GM12878 (cell line): Measurements from ENCODE around the gene MCEMP1. TPM values are rescaled to one million over a fixed set of nuclear protein-coding genes. Genes with fewer than 3 reads are reported as not detected.

ENCODE experiments used
- ATAC-seq: fragments of 200-7000 bp; cut with Tn5 transposase; 3 replicates; pipeline ENCODE4 v1.9.1; 2020; ENCODE audit warnings: mild to moderate bottlenecking, moderate library complexity
- BruUV-seq: library from RNA; stranded (reverse); fragments of 400-500 nt; replicated peaks from 2 replicates; lab custom pipeline; 2021; lab: Mats Ljungman, UMichigan
- CTCF ChIA-PET: fragments of 300-600 bp; sonication (Branson Sonifier 250); formaldehyde crosslinking; extraction: SDS; loops from one replicate; lab custom pipeline; 2021; ENCODE audit warnings: inconsistent platforms; lab: Yijun Ruan, JAX
- POLR2A ChIA-PET: fragments of 350-600 bp; formaldehyde crosslinking; extraction: SDS; loops from one replicate; lab custom pipeline; 2021; ENCODE audit warnings: inconsistent platforms; lab: Charles Lee
- RAD21 ChIA-PET: fragments of 300-600 bp; sonication (Branson Sonifier 250); formaldehyde crosslinking; loops from one replicate; lab custom pipeline; 2023; ENCODE audit warnings: antibody characterized with exemption; ENCODE audit not compliant: unreplicated experiment; lab: Charles Lee
- SMC1A ChIA-PET: fragments of 300-600 bp; sonication (Branson Sonifier 250); formaldehyde crosslinking; loops from one replicate; lab custom pipeline; 2023; ENCODE audit not compliant: unreplicated experiment, uncharacterized antibody; lab: Charles Lee
- DNase-seq: peaks from one replicate; pipeline ENCODE4 v3.0.0-alpha.2; 2011; ENCODE audit warnings: low read depth, low spot score
- FAIRE-seq: peaks from 3 replicates; lab custom pipeline; 2011; peaks lifted over from hg19 to GRCh38; lab: Jason Lieb, UNC
- H2AFZ ChIP-seq: 2 replicates; pipeline ENCODE4 v1.6.0; 2011; ENCODE audit warnings: low read depth, low read length, control low read depth; ENCODE audit not compliant: control insufficient read depth
- H3K27ac ChIP-seq: 2 replicates; pipeline ENCODE4 v1.5.1; 2011; ENCODE audit warnings: control low read depth; ENCODE audit not compliant: control insufficient read depth, insufficient read depth
- H3K27me3 ChIP-seq, 2 experiments: replicated peaks in 1 of 2; 2 replicates each; pipeline versions ENCODE4 v1.6.0 to v1.6.1; 2011; ENCODE audit warnings: low read length in 1 of 2; ENCODE audit not compliant: control insufficient read depth in 2 of 2, insufficient read depth in 2 of 2
- H3K36me3 ChIP-seq, 2 experiments: 2 replicates each; pipeline ENCODE4 v1.5.1; 2011; ENCODE audit warnings: low read length in 1 of 2; ENCODE audit not compliant: control insufficient read depth in 2 of 2, insufficient read depth in 2 of 2
- H3K4me1 ChIP-seq: 2 replicates; pipeline ENCODE4 v1.6.1; 2011; ENCODE audit warnings: mild to moderate bottlenecking, low read length, moderate library complexity, mixed read lengths; ENCODE audit not compliant: control insufficient read depth, insufficient read depth
- H3K4me2 ChIP-seq: 2 replicates; pipeline ENCODE4 v1.6.0; 2011; ENCODE audit warnings: control low read depth; ENCODE audit not compliant: control insufficient read depth, insufficient read depth
- H3K4me3 ChIP-seq: fragments of 200-600 bp; sonication (generic); 2 replicates; pipeline ENCODE4 v1.5.1; 2016
- H3K79me2 ChIP-seq: 2 replicates; pipeline ENCODE4 v1.6.0; 2011; ENCODE audit warnings: low read length; ENCODE audit not compliant: control insufficient read depth, insufficient read depth
- H3K9ac ChIP-seq: 2 replicates; pipeline ENCODE4 v1.8.0; 2011; ENCODE audit warnings: low read length, control low read depth, mixed read lengths; ENCODE audit not compliant: control insufficient read depth, insufficient read depth
- H3K9me3 ChIP-seq: replicated peaks from 3 replicates; pipeline ENCODE4 v1.5.1; 2011; ENCODE audit warnings: mild to moderate bottlenecking, low read length; ENCODE audit not compliant: control insufficient read depth, insufficient read depth
- H4K20me1 ChIP-seq: 2 replicates; pipeline ENCODE4 v1.6.0; 2011; ENCODE audit not compliant: control insufficient read depth, insufficient read depth
- ATF7 ChIP-seq: fragments of 450-650 bp; IDR thresholded peaks from 2 replicates; pipeline ENCODE4 v1.6.1; 2016; ENCODE audit warnings: low read depth, mild to moderate bottlenecking
- CEBPB ChIP-seq, 2 experiments: fragments of 150-350 bp in 1 of 2; IDR thresholded peaks; 2 replicates each; pipeline ENCODE4 v1.6.1; 2012 to 2014; ENCODE audit warnings: low read depth in 2 of 2, low read length in 2 of 2, borderline replicate concordance in 1 of 2, inconsistent platforms in 1 of 2
- CREB1 ChIP-seq: IDR thresholded peaks from 2 replicates; pipeline ENCODE4 v1.6.1; 2012; ENCODE audit warnings: low read depth, mild to moderate bottlenecking, inconsistent platforms
- GATAD2B ChIP-seq: fragments of 450-650 bp; conservative IDR thresholded peaks from 2 replicates; pipeline ENCODE4 v1.6.1; 2017; ENCODE audit warnings: low read depth, mild to moderate bottlenecking, moderate library complexity
- HCFC1 ChIP-seq: fragments of 150-350 bp; IDR thresholded peaks from 2 replicates; pipeline ENCODE4 v1.6.1; 2014; ENCODE audit warnings: low read length
- IKZF2 ChIP-seq, 2 experiments: fragments of 450-650 bp; IDR thresholded peaks; 2 replicates each; pipeline ENCODE4 v1.6.1; 2017; ENCODE audit warnings: mild to moderate bottlenecking in 2 of 2, moderate library complexity in 2 of 2
- IRF4 ChIP-seq: IDR thresholded peaks from 2 replicates; pipeline ENCODE4 v1.6.1; 2011; ENCODE audit warnings: low read depth, low read length
- NBN ChIP-seq: fragments of 450-650 bp; IDR thresholded peaks from 2 replicates; pipeline ENCODE4 v1.6.1; 2016
- POU2F2 ChIP-seq: IDR thresholded peaks from 3 replicates; pipeline ENCODE4 v1.6.1; 2011; ENCODE audit warnings: low read depth, mild to moderate bottlenecking, low read length, borderline replicate concordance
- RUNX3 ChIP-seq: IDR thresholded peaks from 2 replicates; pipeline ENCODE4 v1.6.1; 2012; ENCODE audit warnings: low read length, inconsistent platforms
- SMC3 ChIP-seq: IDR thresholded peaks from 2 replicates; pipeline ENCODE4 v1.6.1; 2011; ENCODE audit warnings: low read length, improper control_type of control experiment, borderline replicate concordance
- TARDBP ChIP-seq: IDR thresholded peaks from 2 replicates; pipeline ENCODE4 v1.6.1; 2016; ENCODE audit warnings: borderline replicate concordance
- WGBS: methylation state at CpG from one replicate; pipeline ENCODE4 v1.1.6; 2016; ENCODE audit warnings: low lambda C conversion rate; ENCODE audit not compliant: insufficient replicate concordance, insufficient coverage; ENCODE audit errors: missing lambda C conversion rate; 5-methylcytosine and 5-hydroxymethylcytosine counted together
- in situ Hi-C: fragments of 300-500 bp; cut with MboI; formaldehyde crosslinking; loops from 9 replicates; pipeline ENCODE4 v1.14.3; 2018; ENCODE audit warnings: mixed read lengths
- intact Hi-C: fragments of 100-400 bp; cut with micrococcal nuclease; formaldehyde crosslinking; loops from one replicate; pipeline ENCODE4 v1.14.2; 2022; ENCODE audit not compliant: unreplicated experiment
- polyA plus RNA-seq, 11 experiments: library from polyadenylated mRNA; depleted of rRNA in 4 of 11; unstranded in 6 of 11; stranded (reverse) in 5 of 11; fragments of >200 nt; fragmentation: Nextera tagmentation in 4 of 11; fragmentation: Illumina TruSeq in 1 of 11; extraction: Ambion mirVana in 4 of 11; extraction: Trizol in 1 of 11; gene quantifications; 1 replicate in 1 of 11; 2 replicates in 10 of 11; pipeline versions ENCODE4 v1.2.1 to v1.2.3, GENCODE V29; 2011 to 2016; ENCODE audit warnings: inconsistent platforms in 2 of 11, missing spikeins in 2 of 11, low read depth in 1 of 11
- total RNA-seq, 4 experiments: library from RNA; depleted of rRNA in 3 of 4; stranded (reverse); fragments of >200 nt in 3 of 4; fragmentation: Illumina TruSeq in 1 of 4; extraction: Trizol in 1 of 4; gene quantifications; 2 replicates each; pipeline versions ENCODE4 v1.2.1 to v1.2.3, GENCODE V29; 2013 to 2021
- TF ChIP-seq, protein P1 (sequence below): fragments of 450-650 bp; IDR thresholded peaks from 2 replicates; pipeline ENCODE4 v1.6.1; 2017; ENCODE audit warnings: mild to moderate bottlenecking, low read depth, inconsistent platforms; ENCODE audit not compliant: poor library complexity, severe bottlenecking
- TF ChIP-seq, protein P2 (sequence below): fragments of 450-650 bp; IDR thresholded peaks from 2 replicates; pipeline ENCODE4 v1.6.1; 2016; ENCODE audit warnings: mild to moderate bottlenecking
- TF ChIP-seq, protein P3 (sequence below): IDR thresholded peaks from 2 replicates; pipeline ENCODE4 v1.6.1; 2012; ENCODE audit warnings: low read length, inconsistent platforms

MCEMP1 gene
- total and polyA plus RNA-seq, 10 of the 15 experiments (the other 5 are each of a cell fraction or from before 2014, with no cell fraction given), result 0.08 to 0.55 (median 0.26) TPM; not detected in 1

DNA sequence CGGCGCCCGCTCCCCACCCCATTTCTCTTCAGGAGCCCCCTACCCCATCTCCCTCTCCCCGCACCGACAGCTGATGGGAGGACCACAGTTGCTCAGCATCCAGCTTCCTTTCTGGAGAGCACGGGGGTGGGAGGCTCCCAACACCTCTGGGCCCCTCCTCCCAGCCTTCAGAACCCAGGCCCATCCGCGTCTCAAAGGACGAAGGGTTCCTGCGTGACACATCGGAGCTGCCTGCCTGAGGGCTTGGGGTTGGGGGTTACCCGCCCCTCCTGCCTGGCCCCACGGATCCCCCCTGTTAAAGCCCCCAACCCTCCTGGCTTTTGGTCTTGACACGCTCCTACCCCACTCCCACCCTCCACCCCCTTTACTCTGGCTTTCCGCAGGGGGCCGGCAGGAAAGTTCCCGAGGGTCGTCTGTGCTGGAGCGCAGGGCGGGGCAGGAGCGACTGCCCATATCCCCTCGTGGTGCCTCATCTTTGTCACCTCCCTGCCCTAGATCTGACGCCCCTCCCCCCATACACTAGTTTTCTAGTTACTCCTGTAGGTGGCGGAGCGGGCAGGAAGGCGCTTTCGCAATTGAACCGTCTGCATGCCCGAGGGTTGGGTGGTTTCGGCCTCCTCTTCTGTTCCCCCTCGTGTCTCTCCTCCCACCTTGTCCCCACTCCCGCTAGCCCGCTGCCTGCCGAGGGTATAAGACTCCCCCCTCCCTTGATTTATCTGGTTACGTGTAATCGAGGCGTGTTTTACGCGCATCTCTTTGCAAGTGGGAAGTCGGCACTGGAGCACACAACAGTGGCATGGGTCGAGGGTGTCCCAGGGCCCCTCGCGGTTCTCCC lies 4.7 kb downstream of the MCEMP1 start:
- ChIA-PET RAD21 (interaction anchor here (0.6 to 1.7 kb wide), 22 partner anchors 15 to 582 kb away, joined by 3 to 23 read pairs (median 4); partner anchors contain the start of genes FCER2 and SNAPC2), SMC1A (interaction anchor here (0.6 to 2.9 kb wide), 20 partner anchors 14 to 612 kb away, joined by 3 to 26 read pairs (median 3); partner anchors contain the start of genes FCER2 and ZNF557), POLR2A (interaction anchor here (0.7 to 1.9 kb wide), 6 partner anchors 14 to 294 kb away, joined by 3 to 10 read pairs (median 6); no protein-coding TSS in a partner anchor), CTCF (interaction anchor here (0.6 to 2.5 kb wide), 45 partner anchors 13 to 580 kb away, joined by 3 to 40 read pairs (median 4); partner anchors contain the start of genes CD209, FCER2, MAP2K7 and RETN)
- peak overlapping the region; percentile 91; the same call in 1 of the 2 replicates for H2AFZ ChIP-seq
- peak overlapping the region; percentile 88 for H3K4me2 ChIP-seq
- H3K4me3 ChIP-seq, result peak overlapping the region; percentile 85
- H3K9me3 ChIP-seq, result no peaks in the 10 kb centered on the region
- ATAC-seq (peak; percentile 69), FAIRE-seq (peak; percentile 72), DNase-seq (no peak)
- in situ Hi-C loops, result loop anchor here (5.0 kb wide), 1 partner anchor 114 kb away; no protein-coding TSS in a partner anchor
- BruUV-seq, result no TSS peak
- intact Hi-C loops, result loop anchor here (10.0 kb wide), 1 partner anchor 223 kb away; the partner anchor contains the start of gene MAP2K7
- WGBS, result 9% methylated on average over 37 of the region's 43 CpGs
- peak overlapping the region; percentile 97 for H3K9ac ChIP-seq
- H3K27ac ChIP-seq, result peak overlapping the region; percentile 97
- peaks cover 31% of the 10 kb centered on the region for H3K4me1 ChIP-seq
- H3K27me3 ChIP-seq, result no peaks in the 10 kb centered on the region
- H3K36me3 ChIP-seq, result peaks cover 0 to 3% of the 10 kb centered on the region in 2 experiments; a peak in 3 of 4 replicates
- no peaks in the 10 kb centered on the region for H4K20me1 ChIP-seq
- peaks cover 23% of the 10 kb centered on the region for H3K79me2 ChIP-seq
- TF ChIP-seq, protein P1, sequence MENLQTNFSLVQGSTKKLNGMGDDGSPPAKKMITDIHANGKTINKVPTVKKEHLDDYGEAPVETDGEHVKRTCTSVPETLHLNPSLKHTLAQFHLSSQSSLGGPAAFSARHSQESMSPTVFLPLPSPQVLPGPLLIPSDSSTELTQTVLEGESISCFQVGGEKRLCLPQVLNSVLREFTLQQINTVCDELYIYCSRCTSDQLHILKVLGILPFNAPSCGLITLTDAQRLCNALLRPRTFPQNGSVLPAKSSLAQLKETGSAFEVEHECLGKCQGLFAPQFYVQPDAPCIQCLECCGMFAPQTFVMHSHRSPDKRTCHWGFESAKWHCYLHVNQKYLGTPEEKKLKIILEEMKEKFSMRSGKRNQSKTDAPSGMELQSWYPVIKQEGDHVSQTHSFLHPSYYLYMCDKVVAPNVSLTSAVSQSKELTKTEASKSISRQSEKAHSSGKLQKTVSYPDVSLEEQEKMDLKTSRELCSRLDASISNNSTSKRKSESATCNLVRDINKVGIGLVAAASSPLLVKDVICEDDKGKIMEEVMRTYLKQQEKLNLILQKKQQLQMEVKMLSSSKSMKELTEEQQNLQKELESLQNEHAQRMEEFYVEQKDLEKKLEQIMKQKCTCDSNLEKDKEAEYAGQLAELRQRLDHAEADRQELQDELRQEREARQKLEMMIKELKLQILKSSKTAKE, result peak; percentile 38
- TF ChIP-seq, protein P2, sequence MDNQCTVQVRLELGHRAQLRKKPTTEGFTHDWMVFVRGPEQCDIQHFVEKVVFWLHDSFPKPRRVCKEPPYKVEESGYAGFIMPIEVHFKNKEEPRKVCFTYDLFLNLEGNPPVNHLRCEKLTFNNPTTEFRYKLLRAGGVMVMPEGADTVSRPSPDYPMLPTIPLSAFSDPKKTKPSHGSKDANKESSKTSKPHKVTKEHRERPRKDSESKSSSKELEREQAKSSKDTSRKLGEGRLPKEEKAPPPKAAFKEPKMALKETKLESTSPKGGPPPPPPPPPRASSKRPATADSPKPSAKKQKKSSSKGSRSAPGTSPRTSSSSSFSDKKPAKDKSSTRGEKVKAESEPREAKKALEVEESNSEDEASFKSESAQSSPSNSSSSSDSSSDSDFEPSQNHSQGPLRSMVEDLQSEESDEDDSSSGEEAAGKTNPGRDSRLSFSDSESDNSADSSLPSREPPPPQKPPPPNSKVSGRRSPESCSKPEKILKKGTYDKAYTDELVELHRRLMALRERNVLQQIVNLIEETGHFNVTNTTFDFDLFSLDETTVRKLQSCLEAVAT, result peak; percentile 87
- TF ChIP-seq POU2F2 (0 out of 3 replicates have a peak, but pooled peaks have one; percentile 32), ATF7 (peak; percentile 23; the same call in 1 of the 2 replicates), CREB1 (0 out of 2 replicates have a peak, but pooled peaks have one; percentile 33), TARDBP (0 out of 2 replicates have a peak, but pooled peaks have one; percentile 41), IKZF2 (IDR thresholded peaks at IDR 0.05) (peak in 1 of 2 experiments; percentile 41; a peak in 1 of 4 replicates), IRF4 (0 out of 2 replicates have a peak, but pooled peaks have one; percentile 15), HCFC1 (no peak), SMC3 (peak; percentile 68), RUNX3 (peak; percentile 53; the same call in 1 of the 2 replicates), GATAD2B (0 out of 2 replicates have a peak, but pooled peaks have one; percentile 22), CEBPB (IDR thresholded peaks at IDR 0.05; ENCODE audit: borderline replicate concordance in 1 of 2, low read depth in 2 of 2, low read length in 2 of 2) (no peak), NBN (peak; percentile 59)
- TF ChIP-seq, protein P3, sequence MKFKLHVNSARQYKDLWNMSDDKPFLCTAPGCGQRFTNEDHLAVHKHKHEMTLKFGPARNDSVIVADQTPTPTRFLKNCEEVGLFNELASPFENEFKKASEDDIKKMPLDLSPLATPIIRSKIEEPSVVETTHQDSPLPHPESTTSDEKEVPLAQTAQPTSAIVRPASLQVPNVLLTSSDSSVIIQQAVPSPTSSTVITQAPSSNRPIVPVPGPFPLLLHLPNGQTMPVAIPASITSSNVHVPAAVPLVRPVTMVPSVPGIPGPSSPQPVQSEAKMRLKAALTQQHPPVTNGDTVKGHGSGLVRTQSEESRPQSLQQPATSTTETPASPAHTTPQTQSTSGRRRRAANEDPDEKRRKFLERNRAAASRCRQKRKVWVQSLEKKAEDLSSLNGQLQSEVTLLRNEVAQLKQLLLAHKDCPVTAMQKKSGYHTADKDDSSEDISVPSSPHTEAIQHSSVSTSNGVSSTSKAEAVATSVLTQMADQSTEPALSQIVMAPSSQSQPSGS, result no peak
